Activated CD4-positive, alpha-beta memory T cell treated with anti-CD3 and anti-CD28 coated beads, Interleukin-2, amount 10 ng/mL, durations not matched to agents 7 days and 5 days (primary cell): ENCODE results near the gene SRP68. TPM values are rescaled to one million over a fixed set of nuclear protein-coding genes. Genes with fewer than 3 reads are reported as not detected.
"Not testable (repeated sequence)": the region's sequence is repeated elsewhere in the genome, so short reads cannot be mapped to it uniquely, and the experiment has no call there.

Experiments
- CTCF ChIA-PET: fragments of 350-600 bp; sonication (Branson Sonifier 250); formaldehyde crosslinking; loops from one replicate; lab custom pipeline; 2021; ENCODE audit warnings: antibody characterized with exemption, inconsistent platforms; lab: Charles Lee
- POLR2A ChIA-PET: fragments of 350-600 bp; sonication (Branson Sonifier 250); formaldehyde crosslinking; loops from one replicate; lab custom pipeline; 2021; ENCODE audit warnings: antibody characterized with exemption; lab: Charles Lee
- DNase-seq: peaks from one replicate; pipeline ENCODE4 v3.0.0-alpha.2; 2020
- H3K27ac Mint-ChIP-seq: one replicate; pipeline ENCODE4 v1.8.0; 2021; ENCODE audit warnings: mild to moderate bottlenecking, mixed read lengths
- H3K27me3 Mint-ChIP-seq: one replicate; pipeline ENCODE4 v1.8.0; 2021; ENCODE audit warnings: mixed read lengths
- H3K36me3 Mint-ChIP-seq: one replicate; pipeline ENCODE4 v1.8.0; 2021; ENCODE audit warnings: low read depth, mixed read lengths
- H3K4me1 Mint-ChIP-seq: one replicate; pipeline ENCODE4 v1.8.0; 2021; ENCODE audit warnings: mixed read lengths
- H3K4me3 Mint-ChIP-seq: one replicate; pipeline ENCODE4 v1.8.0; 2021; ENCODE audit warnings: mild to moderate bottlenecking, mixed read lengths
- H3K9me3 Mint-ChIP-seq: one replicate; pipeline ENCODE4 v1.8.0; 2021; ENCODE audit warnings: mixed read lengths
- total RNA-seq, 2 experiments: library from RNA; stranded (reverse); gene quantifications; one replicate each; pipeline ENCODE4 v1.2.3, GENCODE V29; 2021

SRP68 gene
- total RNA-seq, 2 experiments from 2014 or later = 92.8 to 94.6 TPM

DNA sequence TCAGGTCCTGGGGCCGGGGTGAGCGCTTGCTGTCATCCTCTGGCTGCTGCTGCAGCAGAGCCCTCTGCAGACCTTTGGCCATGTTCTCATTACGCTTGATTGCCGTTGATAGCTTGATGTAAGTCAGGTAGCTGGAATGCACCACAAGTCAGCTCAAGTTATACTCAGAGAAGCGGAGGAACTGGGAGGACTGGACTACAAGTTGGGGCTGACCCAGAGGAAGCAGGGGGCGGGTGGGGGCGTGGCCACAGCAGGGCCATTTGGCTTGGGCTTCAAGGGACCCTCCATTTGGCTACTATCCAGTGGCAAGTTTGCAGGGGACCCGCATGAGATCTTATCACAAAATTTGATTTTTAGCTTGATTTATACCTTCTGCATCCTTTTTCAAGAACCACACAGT, 26.3 kb downstream of the SRP68 start:
- Mint-ChIP-seq H3K4me1 (peaks cover 4% of the 10 kb centered on the region), H3K9me3 (no peaks in the 10 kb centered on the region), H3K4me3 (no peak overlapping the region), H3K27me3 (no peaks in the 10 kb centered on the region), H3K27ac (no peak overlapping the region), H3K36me3 (peaks cover 73% of the 10 kb centered on the region)
- DNase-seq = no peak
- CTCF ChIA-PET = interaction anchor here (1.3 kb wide), 1 partner anchor 15 kb away, joined by 8 read pairs; no protein-coding TSS in a partner anchor
- POLR2A ChIA-PET = interaction anchor here (0.9 kb wide), 1 partner anchor 17 kb away, joined by 3 read pairs; no protein-coding TSS in a partner anchor

DNA sequence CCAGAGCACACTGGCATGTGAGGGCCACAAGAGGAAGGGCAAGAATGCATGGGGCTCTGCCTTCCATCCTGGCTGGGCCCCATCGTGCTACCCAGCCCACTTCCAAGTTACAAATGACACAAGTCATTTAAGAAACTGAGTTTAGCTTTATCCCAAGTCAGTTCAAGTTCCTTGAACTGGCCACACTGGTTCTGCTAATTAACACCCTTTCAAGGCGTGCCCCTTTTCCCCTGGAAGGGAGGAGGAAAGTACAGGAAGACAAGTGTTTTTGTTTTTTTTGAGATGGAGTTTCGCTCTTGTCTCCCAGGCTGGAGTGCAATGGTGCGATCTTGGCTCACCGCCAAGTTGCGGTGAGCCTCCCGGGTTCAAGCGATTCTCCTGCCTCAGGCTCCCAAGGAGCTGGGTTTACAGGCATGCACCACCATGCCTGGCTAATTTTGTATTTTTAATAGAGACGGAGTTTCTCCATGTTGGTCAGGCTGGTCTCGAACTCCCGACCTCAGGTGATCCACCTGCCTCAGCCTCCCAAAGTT, 27.8 kb downstream of the SRP68 start:
- H3K4me3 Mint-ChIP-seq, H3K27me3 Mint-ChIP-seq, H3K27ac Mint-ChIP-seq, DNase-seq, H3K9me3 Mint-ChIP-seq, CTCF ChIA-PET, H3K4me1 Mint-ChIP-seq: not testable (repeated sequence)
- H3K36me3 Mint-ChIP-seq = peaks cover 73% of the 10 kb centered on the region
- POLR2A ChIA-PET = interaction anchor here (0.5 kb wide), 1 partner anchor 437 kb away, joined by 3 read pairs; no protein-coding TSS in a partner anchor

DNA sequence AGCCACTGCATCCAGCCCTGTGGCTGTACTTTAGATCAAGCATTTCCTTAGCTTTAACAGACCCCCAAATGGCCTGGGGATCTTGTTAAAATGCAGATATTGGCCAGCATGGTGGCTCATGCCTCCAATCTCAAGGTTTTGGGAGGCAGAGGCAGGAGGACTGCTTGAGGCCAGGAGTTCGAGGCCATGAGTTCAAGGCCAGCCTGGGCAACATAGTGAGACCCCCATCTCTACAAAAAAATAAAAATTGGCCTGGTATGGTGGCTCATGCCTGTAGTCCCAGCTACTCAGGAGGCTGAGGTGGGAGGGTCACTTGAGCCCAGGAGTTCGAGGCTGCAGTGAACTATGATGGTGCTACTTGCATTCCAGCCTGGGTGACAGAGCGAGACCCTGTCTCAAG, 29.4 kb downstream of the SRP68 start:
- DNase-seq, H3K4me3 Mint-ChIP-seq, H3K4me1 Mint-ChIP-seq, H3K9me3 Mint-ChIP-seq, POLR2A ChIA-PET, H3K27me3 Mint-ChIP-seq, H3K27ac Mint-ChIP-seq: not testable (repeated sequence)
- peaks cover 74% of the 10 kb centered on the region for H3K36me3 Mint-ChIP-seq
- CTCF ChIA-PET = interaction anchor here (3.0 kb wide), 1 partner anchor 29 kb away, joined by 11 read pairs; no protein-coding TSS in a partner anchor

DNA sequence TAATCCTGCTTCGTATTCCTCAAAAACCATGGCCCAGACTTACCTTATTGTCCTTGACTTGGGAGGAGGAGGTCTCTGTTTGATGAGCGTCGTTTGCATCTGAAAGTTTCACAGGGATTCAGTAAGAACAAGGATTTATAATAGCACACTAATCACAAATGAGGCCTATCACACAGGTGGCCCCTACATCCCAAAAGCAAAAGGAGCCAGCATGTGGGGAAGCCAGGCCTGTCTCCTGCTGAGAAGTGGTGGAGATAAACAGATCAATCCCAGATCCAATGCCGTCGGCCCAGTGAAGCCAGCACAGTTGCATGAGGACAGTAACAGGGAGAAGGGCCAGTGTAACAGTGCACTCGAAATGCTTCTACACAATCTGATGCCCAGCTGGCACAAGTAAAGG, 31.9 kb downstream of the SRP68 start:
- H3K27me3 Mint-ChIP-seq = no peaks in the 10 kb centered on the region
- ChIA-PET CTCF (interaction anchor here (3.0 kb wide), 1 partner anchor 27 kb away, joined by 11 read pairs; no protein-coding TSS in a partner anchor), POLR2A (interaction anchor here (1.4 kb wide), 1 partner anchor 23 kb away, joined by 3 read pairs; no protein-coding TSS in a partner anchor)

DNA sequence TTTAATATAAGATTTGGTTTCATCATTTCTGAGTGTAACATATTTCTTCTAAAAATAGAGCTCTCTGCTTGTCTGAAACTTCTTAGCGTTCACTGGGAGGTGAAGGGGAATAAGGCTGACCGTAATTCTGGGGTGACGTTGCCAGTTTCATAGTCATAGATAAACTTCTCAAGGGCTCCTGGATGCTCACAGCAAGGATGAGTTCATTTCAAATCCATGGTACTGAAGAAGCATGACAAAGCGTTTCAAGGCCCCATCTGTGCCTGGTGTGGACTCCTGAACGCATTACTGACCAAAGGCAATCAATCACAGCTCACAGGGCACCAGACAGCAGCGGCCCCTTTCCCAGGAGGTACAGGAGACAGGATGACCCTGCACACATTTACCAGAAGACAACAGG, 33.2 kb downstream of the SRP68 start:
- Mint-ChIP-seq H3K4me3 (no peak overlapping the region), H3K4me1 (no peaks in the 10 kb centered on the region), H3K27me3 (no peaks in the 10 kb centered on the region), H3K27ac (no peak overlapping the region), H3K9me3 (no peaks in the 10 kb centered on the region), H3K36me3 (peaks cover 50% of the 10 kb centered on the region)
- CTCF ChIA-PET = no interaction called here
- POLR2A ChIA-PET = no interaction called here
- no peak for DNase-seq

More for the DNA sequence above, 31.9 kb downstream of the SRP68 start:
- H3K4me3 Mint-ChIP-seq = no peak overlapping the region
- peaks cover 61% of the 10 kb centered on the region for H3K36me3 Mint-ChIP-seq
- no peaks in the 10 kb centered on the region for H3K4me1 Mint-ChIP-seq
- no peaks in the 10 kb centered on the region for H3K9me3 Mint-ChIP-seq
- DNase-seq = no peak
- no peak overlapping the region for H3K27ac Mint-ChIP-seq

DNA sequence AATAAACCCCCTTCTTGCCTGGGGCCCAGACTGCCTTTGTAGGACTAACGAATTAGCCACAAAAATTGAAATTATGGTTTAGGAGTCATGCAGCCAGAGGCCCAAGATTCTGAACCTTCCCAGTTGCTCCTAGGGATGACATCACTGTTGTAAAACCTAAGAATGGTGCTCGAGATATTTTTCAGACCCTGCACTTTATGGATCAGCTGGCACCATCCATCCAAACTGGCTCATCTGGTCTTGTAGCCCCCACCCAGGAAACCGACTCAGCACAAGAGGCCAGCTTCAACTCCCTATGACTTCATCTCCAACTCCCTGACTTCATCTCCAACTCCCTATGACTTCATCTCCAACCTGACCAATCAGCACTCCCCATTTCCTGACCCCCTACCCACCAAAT, 34.3 kb downstream of the SRP68 start:
- ChIA-PET POLR2A (no interaction called here), CTCF (interaction anchor here (1.6 kb wide), 1 partner anchor 24 kb away, joined by 6 read pairs; no protein-coding TSS in a partner anchor)
- Mint-ChIP-seq H3K36me3 (peaks cover 39% of the 10 kb centered on the region), H3K4me1 (no peaks in the 10 kb centered on the region), H3K4me3 (no peak overlapping the region), H3K9me3 (no peaks in the 10 kb centered on the region), H3K27ac (no peak overlapping the region), H3K27me3 (no peaks in the 10 kb centered on the region)
- no peak for DNase-seq

DNA sequence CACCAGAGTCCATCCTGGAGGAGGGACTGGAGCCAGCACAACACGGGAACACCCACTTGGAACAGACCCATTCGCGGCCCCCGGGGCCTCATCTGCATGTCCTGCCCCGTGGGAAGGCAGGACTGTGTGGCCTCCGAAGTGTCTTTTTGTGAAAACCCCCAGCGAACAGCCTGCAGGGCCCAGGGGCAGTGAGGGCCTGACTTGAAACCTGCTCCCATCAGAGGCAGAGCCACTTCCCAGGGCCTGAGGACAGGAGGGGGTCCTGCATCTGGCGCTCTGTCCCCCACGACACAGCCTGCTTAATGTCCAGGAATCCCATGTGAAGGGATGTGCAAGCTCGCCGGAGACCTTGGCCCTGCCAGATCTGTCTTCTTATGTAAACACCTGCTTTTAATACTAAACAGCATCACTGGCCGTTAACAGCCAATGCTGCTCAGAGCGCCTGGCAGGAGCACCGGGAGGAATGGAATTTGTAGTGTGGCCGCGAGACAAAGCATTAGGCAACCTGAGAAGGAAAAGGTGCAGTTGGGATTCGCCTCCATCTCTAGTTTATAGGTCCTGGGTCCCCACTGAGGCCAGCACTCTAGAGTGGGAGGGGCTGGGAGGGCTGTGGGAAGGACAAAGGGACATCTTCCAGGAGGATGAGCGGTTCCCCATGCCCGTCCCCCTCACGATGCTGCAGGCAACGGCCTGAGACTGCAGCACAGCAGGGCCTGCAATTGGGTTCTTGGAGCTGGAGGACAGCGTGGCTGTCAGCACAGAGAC, 35.6 kb downstream of the SRP68 start:
- Mint-ChIP-seq H3K9me3 (no peaks in the 10 kb centered on the region), H3K4me1 (no peaks in the 10 kb centered on the region), H3K27ac (no peak overlapping the region), H3K27me3 (no peaks in the 10 kb centered on the region), H3K4me3 (no peak overlapping the region), H3K36me3 (peaks cover 35% of the 10 kb centered on the region)
- ChIA-PET CTCF (interaction anchor here (0.8 to 1.6 kb wide), 4 partner anchors 22 to 58 kb away, joined by 3 to 6 read pairs (median 3); partner anchors contain the start of genes ACOX1 and TEN1), POLR2A (no interaction called here)
- no peak for DNase-seq

DNA sequence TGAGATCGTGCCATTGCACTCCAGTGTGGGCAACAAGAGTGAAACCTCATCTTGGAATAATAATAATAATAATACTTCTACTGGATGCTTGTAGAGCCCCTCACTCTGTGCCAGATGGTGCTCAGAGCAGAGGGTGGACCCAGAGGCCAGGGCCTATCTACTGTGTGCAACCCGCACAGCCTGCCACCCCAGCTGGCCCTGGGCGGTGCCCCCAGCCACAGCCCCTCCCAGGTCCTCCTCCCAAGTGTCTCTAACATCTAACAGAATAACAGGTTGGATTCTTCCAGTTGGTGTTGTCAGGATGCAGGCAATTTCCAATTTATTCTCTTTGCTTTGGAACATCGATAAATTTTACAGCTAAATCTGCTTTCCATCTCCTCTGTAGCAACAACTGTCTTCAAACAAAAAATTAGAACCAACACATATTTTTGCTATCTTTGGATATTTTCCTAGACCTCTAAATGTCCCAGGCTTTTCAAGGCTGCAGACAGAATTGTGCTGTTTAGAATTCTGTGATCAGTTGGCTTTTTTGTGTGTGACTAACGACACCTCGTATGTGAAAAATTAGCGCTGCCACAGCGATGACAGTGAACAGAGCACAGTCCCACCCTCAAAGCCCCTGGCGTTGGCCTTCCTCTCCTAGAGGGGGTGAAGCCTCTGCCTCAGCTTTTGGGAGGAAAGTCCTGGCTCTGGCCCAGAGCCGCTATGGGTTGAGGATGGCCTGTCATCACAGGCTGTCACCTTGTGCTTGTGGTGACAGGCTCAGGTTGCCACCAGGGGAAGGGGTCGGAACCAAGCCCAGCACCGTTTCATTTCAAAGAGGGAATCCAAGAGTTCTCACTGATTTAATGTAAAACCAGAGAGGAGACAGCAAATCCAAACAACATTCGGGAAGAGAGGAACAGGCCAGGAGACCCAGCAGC, 37.6 kb downstream of the SRP68 start:
- Mint-ChIP-seq H3K27me3 (no peaks in the 10 kb centered on the region), H3K27ac (no peak overlapping the region), H3K9me3 (no peaks in the 10 kb centered on the region), H3K36me3 (peaks cover 17% of the 10 kb centered on the region), H3K4me3 (no peak overlapping the region), H3K4me1 (peaks cover 3% of the 10 kb centered on the region)
- no peak for DNase-seq
- ChIA-PET CTCF (interaction anchor here (1.4 to 2.4 kb wide), 3 partner anchors 21 to 35 kb away, joined by 4 to 11 read pairs (median 8); partner anchors contain the start of gene CDK3), POLR2A (interaction anchor here (1.0 kb wide), 1 partner anchor 12 kb away, joined by 3 read pairs; no protein-coding TSS in a partner anchor)

DNA sequence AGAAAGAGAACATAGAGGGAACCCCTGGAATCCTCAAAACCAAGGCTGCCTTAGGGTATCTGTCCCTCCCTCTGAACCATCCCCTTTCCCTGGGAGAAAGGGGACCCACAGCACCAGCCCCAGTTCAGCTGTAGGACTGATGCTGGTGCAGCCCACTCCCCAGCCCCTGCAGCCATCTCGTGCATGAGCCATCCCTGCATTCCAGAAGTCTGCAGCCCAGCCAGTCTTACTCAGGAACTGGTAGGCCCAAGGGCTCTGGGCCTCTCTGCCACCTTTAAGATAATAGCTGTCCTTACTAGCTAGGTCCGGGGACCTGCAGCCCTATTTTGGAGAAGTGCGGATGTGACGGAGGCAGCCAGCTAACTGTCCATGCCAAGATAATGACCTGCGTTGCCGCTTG, 39.2 kb downstream of the SRP68 start:
- ChIA-PET CTCF (interaction anchor here (1.4 to 2.4 kb wide), 3 partner anchors 19 to 33 kb away, joined by 4 to 11 read pairs (median 8); partner anchors contain the start of gene CDK3), POLR2A (interaction anchor here (1.0 to 1.2 kb wide), 2 partner anchors 14 to 20 kb away, joined by 3 read pairs; no protein-coding TSS in a partner anchor)
- Mint-ChIP-seq H3K9me3 (no peaks in the 10 kb centered on the region), H3K4me3 (no peak overlapping the region), H3K4me1 (peaks cover 9% of the 10 kb centered on the region), H3K27ac (no peak overlapping the region), H3K27me3 (no peaks in the 10 kb centered on the region), H3K36me3 (peaks cover 2% of the 10 kb centered on the region)
- no peak for DNase-seq

DNA sequence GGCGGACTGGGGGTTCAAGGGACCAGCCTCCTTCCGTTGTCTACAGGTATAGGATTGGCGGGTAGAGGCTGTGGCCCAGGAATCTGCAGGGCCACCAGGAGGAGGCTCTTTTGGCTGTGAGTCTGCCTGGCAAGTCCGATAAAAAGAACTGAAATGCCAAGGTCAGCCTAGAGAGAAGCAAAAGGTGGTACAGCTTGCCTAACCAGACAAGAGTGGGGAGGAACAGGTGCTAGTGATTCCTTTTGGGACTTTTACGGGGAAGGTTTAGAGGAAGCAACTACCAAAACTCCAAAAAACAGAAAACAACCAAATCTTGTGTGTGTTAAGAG, 39.6 kb downstream of the SRP68 start:
- Mint-ChIP-seq H3K27ac (no peak overlapping the region), H3K4me1 (peaks cover 9% of the 10 kb centered on the region), H3K9me3 (no peaks in the 10 kb centered on the region), H3K27me3 (no peaks in the 10 kb centered on the region), H3K36me3 (no peaks in the 10 kb centered on the region), H3K4me3 (no peak overlapping the region)
- ChIA-PET CTCF (interaction anchor here (1.8 to 2.4 kb wide), 2 partner anchors 19 to 33 kb away, joined by 8 to 11 read pairs; partner anchors contain the start of gene CDK3), POLR2A (interaction anchor here (1.2 kb wide), 1 partner anchor 21 kb away, joined by 3 read pairs; no protein-coding TSS in a partner anchor)
- no peak for DNase-seq

DNA sequence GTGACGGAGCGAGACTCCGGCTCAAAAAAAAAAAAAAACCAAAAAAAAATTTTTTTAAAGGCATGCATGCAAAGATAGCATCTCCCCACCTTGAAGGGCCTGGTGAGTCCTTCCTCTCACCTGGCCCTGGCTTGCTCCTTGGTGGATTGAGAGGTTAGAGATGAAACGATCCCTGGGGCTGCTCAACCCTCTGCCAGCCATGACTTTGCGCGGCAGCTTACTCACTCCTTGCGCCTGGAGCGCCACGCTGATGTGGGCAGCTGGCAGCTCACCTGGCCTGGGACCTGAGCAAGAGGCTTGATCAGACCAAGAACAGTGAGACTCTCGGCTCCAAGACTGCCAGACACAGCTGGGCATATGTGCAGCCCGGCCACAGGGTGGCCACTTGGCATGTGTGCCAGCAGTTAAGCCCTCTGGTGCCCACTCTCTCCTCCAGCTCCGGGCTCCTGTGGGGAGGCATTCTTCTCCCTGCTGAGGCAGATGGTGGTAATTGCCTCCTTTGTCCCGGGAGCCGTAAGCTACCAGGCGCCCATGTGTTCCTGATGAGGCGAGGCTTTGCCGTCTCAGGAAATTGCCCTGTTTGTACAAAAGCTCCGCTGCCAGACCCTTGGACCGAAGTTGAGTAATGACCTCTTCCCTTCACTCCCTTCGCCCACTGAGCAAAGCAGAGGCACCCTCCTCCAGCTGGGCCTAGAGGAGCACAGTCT, 40.1 kb downstream of the SRP68 start:
- peaks cover 9% of the 10 kb centered on the region for H3K4me1 Mint-ChIP-seq
- no peaks in the 10 kb centered on the region for H3K36me3 Mint-ChIP-seq
- no peak for DNase-seq
- H3K9me3 Mint-ChIP-seq = no peaks in the 10 kb centered on the region
- H3K27ac Mint-ChIP-seq = no peak overlapping the region
- ChIA-PET CTCF (interaction anchor here (0.6 to 0.7 kb wide), 2 partner anchors 96 to 268 kb away, joined by 3 read pairs; no protein-coding TSS in a partner anchor), POLR2A (no interaction called here)
- H3K27me3 Mint-ChIP-seq = no peaks in the 10 kb centered on the region
- H3K4me3 Mint-ChIP-seq = no peak overlapping the region
